OCI-LY1 (cell line): Measurements from ENCODE around the gene LYZL4.

Experiments
- H2AFZ ChIP-seq: fragments of 200-600 bp; sonication (generic), shearing (Covaris generic); 2 replicates; pipeline ENCODE4 v1.6.0; 2014; ENCODE audit warnings: antibody characterized with exemption, mild to moderate bottlenecking, low read length
- H3F3A ChIP-seq: fragments of 200-600 bp; sonication (generic), shearing (Covaris generic); 2 replicates; pipeline ENCODE4 v1.6.0; 2014; ENCODE audit warnings: mild to moderate bottlenecking, antibody characterized with exemption, low read length, moderate library complexity; ENCODE audit not compliant: insufficient read depth
- H3K27ac ChIP-seq: fragments of 200-600 bp; sonication (generic); 2 replicates; pipeline ENCODE4 v1.5.1; 2014; ENCODE audit warnings: low read length, mixed run types, mild to moderate bottlenecking, low read depth; ENCODE audit not compliant: poor library complexity, severe bottlenecking
- H3K27me3 ChIP-seq: fragments of 200-600 bp; sonication (generic); 2 replicates; pipeline ENCODE4 v1.6.0; 2014; ENCODE audit warnings: antibody characterized with exemption, mild to moderate bottlenecking, low read length, moderate library complexity; ENCODE audit not compliant: insufficient read depth
- H3K36me3 ChIP-seq: fragments of 200-600 bp; sonication (generic); 2 replicates; pipeline ENCODE4 v1.6.1; 2014; ENCODE audit warnings: mild to moderate bottlenecking, antibody characterized with exemption, low read length, moderate library complexity, mixed read lengths; ENCODE audit not compliant: insufficient read depth
- H3K4me1 ChIP-seq: fragments of 200-600 bp; sonication (generic); 2 replicates; pipeline ENCODE4 v1.5.1; 2014; ENCODE audit warnings: mild to moderate bottlenecking, low read length, moderate library complexity; ENCODE audit not compliant: insufficient read depth, severe bottlenecking
- H3K4me2 ChIP-seq: fragments of 200-600 bp; sonication (generic), shearing (Covaris generic); 2 replicates; pipeline ENCODE4 v1.6.1; 2014; ENCODE audit warnings: low read length
- H3K4me3 ChIP-seq: fragments of 200-600 bp; sonication (generic); 2 replicates; pipeline ENCODE4 v1.5.1; 2014; ENCODE audit warnings: low read length, low read depth, mild to moderate bottlenecking, mixed read lengths; ENCODE audit not compliant: poor library complexity, severe bottlenecking
- H3K79me2 ChIP-seq: fragments of 200-600 bp; shearing (Covaris generic); 2 replicates; pipeline ENCODE4 v1.6.1; 2016; ENCODE audit warnings: mixed run types, low read length, mixed read lengths; ENCODE audit not compliant: insufficient read depth
- H3K9ac ChIP-seq: fragments of 200-600 bp; sonication (generic), shearing (Covaris generic); 2 replicates; pipeline ENCODE4 v1.6.1; 2014; ENCODE audit warnings: mild to moderate bottlenecking, low read length, mixed read lengths
- H3K9me2 ChIP-seq: fragments of 200-600 bp; sonication (generic), shearing (Covaris generic); 2 replicates; pipeline ENCODE4 v1.6.1; 2014; ENCODE audit warnings: low read depth, mild to moderate bottlenecking, low read length, mixed read lengths
- H3K9me3 ChIP-seq: fragments of 200-600 bp; shearing (Covaris generic); 2 replicates; pipeline ENCODE4 v1.6.1; 2014; ENCODE audit warnings: low read length, mixed read lengths
- H4K20me1 ChIP-seq: fragments of 200-600 bp; sonication (generic), shearing (Covaris generic); 2 replicates; pipeline ENCODE4 v1.6.0; 2016; ENCODE audit warnings: mild to moderate bottlenecking, low read length; ENCODE audit not compliant: insufficient read depth
- EZH2 ChIP-seq: fragments of 200-600 bp; sonication (generic), shearing (Covaris generic); IDR thresholded peaks from 2 replicates; pipeline ENCODE4 v1.8.0; 2017; ENCODE audit warnings: borderline replicate concordance, mixed run types, mild to moderate bottlenecking, antibody characterized with exemption, low read length, moderate library complexity, mixed read lengths
- TF ChIP-seq, protein P1 (sequence below): fragments of 200-600 bp; sonication (generic), shearing (Covaris generic); IDR thresholded peaks from 2 replicates; pipeline ENCODE4 v1.5.1; 2017; ENCODE audit warnings: mild to moderate bottlenecking, antibody characterized with exemption, low read length, moderate library complexity, mixed read lengths

LYZL4 gene

DNA sequence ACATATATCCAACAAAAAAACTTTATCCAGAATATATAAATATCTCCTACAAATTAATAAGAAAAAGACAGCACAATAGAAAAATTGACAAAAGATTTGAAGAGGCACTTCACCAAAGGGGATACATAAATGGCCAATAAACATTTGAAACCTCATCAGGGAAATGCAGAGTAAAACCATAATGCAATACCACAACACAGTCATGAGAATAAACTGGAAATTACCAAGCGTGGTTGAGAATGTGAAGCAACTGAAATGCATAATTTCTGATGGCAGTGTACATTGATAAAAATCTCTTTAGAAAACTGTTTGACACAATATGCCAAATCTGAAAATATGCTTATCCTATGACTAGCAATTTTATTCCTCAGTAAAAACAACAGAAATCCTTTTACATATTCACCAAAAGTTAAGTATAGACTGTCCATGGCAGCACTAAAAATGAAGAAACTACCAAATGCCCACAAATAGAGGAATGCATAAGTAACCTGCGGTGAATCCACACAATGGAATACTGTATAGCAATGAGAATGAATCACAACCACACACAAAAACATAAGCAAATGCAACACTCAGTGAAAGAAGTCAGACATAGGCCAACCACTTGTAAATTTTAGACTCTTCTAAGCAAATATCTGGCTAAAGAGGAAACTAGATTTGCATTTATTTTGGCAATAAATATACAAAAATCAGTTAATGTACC lies 7.9 kb downstream of the LYZL4 start:
- H3K27ac ChIP-seq: no peak overlapping the region
- H3K4me3 ChIP-seq: no peak overlapping the region
- no peaks in the 10 kb centered on the region for H3K79me2 ChIP-seq
- TF ChIP-seq, protein P1, sequence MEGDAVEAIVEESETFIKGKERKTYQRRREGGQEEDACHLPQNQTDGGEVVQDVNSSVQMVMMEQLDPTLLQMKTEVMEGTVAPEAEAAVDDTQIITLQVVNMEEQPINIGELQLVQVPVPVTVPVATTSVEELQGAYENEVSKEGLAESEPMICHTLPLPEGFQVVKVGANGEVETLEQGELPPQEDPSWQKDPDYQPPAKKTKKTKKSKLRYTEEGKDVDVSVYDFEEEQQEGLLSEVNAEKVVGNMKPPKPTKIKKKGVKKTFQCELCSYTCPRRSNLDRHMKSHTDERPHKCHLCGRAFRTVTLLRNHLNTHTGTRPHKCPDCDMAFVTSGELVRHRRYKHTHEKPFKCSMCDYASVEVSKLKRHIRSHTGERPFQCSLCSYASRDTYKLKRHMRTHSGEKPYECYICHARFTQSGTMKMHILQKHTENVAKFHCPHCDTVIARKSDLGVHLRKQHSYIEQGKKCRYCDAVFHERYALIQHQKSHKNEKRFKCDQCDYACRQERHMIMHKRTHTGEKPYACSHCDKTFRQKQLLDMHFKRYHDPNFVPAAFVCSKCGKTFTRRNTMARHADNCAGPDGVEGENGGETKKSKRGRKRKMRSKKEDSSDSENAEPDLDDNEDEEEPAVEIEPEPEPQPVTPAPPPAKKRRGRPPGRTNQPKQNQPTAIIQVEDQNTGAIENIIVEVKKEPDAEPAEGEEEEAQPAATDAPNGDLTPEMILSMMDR: no peak
- TF ChIP-seq EZH2: no peak
- no peaks in the 10 kb centered on the region for H4K20me1 ChIP-seq
- no peak overlapping the region for H3K4me2 ChIP-seq
- no peak overlapping the region for H3K9ac ChIP-seq
- no peaks in the 10 kb centered on the region for H3K36me3 ChIP-seq
- no peaks in the 10 kb centered on the region for H3K4me1 ChIP-seq
- no peak overlapping the region for H2AFZ ChIP-seq
- no peaks in the 10 kb centered on the region for H3K27me3 ChIP-seq
- no peaks in the 10 kb centered on the region for H3F3A ChIP-seq
- no peaks in the 10 kb centered on the region for H3K9me3 ChIP-seq
- H3K9me2 ChIP-seq: no peaks in the 10 kb centered on the region

GRCh38 chr3:42398080-42398479 lies 12.3 kb downstream of the LYZL4 start:
- H3K9me3 ChIP-seq: no peaks in the 10 kb centered on the region
- H3K9ac ChIP-seq: no peak overlapping the region
- no peaks in the 10 kb centered on the region for H3K27me3 ChIP-seq
- H3K79me2 ChIP-seq: no peaks in the 10 kb centered on the region
- no peak overlapping the region for H3K27ac ChIP-seq
- H3K4me1 ChIP-seq: no peaks in the 10 kb centered on the region
- TF ChIP-seq, protein P1: no peak
- no peak for TF ChIP-seq EZH2
- H2AFZ ChIP-seq: no peak overlapping the region
- H3F3A ChIP-seq: no peaks in the 10 kb centered on the region
- no peaks in the 10 kb centered on the region for H3K9me2 ChIP-seq
- no peaks in the 10 kb centered on the region for H4K20me1 ChIP-seq
- H3K36me3 ChIP-seq: no peaks in the 10 kb centered on the region
- H3K4me3 ChIP-seq: no peak overlapping the region
- H3K4me2 ChIP-seq: no peak overlapping the region

DNA sequence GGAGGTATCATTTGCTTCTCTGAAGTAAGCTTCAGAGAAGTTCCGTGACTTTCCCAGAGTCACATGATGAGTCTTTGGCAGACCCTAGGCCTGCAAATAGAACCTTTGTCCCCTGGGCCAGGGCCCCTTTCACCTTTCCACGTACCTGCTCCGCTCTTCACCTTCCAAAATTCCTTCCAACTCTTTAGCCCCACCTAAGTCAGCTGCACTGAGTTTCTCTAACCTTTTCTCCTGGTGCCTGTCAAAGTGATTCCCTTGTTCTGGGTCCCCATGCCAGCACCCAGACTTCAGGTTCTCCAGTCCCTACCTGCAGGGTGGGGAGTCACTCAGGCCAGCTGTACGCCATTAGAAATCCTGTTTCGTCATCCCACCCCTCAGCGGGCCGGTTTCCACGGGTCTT lies 12.8 kb downstream of the LYZL4 start:
- Histone ChIP-seq H3K9me2 (no peaks in the 10 kb centered on the region), H3K4me2 (no peak overlapping the region), H3K27ac (no peak overlapping the region), H3K79me2 (no peaks in the 10 kb centered on the region), H3K9ac (no peak overlapping the region), H4K20me1 (no peaks in the 10 kb centered on the region), H3K27me3 (no peaks in the 10 kb centered on the region), H3K4me3 (no peak overlapping the region), H3K9me3 (no peaks in the 10 kb centered on the region), H3K36me3 (no peaks in the 10 kb centered on the region), H3F3A (no peaks in the 10 kb centered on the region), H3K4me1 (no peaks in the 10 kb centered on the region), H2AFZ (no peak overlapping the region)
- no peak for TF ChIP-seq EZH2
- TF ChIP-seq, protein P1: no peak
